Fibroblast of lung (primary cell): ENCODE data around the gene ATP6V0D1.

Experiments
- CTCF ChIP-seq, 2 donors: IDR thresholded peaks in 1 of 2; conservative IDR thresholded peaks in 1 of 2; 1 replicate in 1 of 2; 2 replicates in 1 of 2; pipeline ENCODE4 v1.5.1; 2011 to 2012; ENCODE audit warnings: low read length in 2 of 2, control low read depth in 1 of 2, inconsistent platforms in 1 of 2, low read depth in 1 of 2, mild to moderate bottlenecking in 1 of 2
- EZH2 ChIP-seq: IDR thresholded peaks from 2 replicates; pipeline ENCODE4 v1.5.1; 2012; ENCODE audit warnings: low read length, control low read depth, mild to moderate bottlenecking; ENCODE audit errors: missing control alignments

GRCh38 chr16:67525176-67525860 is 44.4 kb upstream of the ATP6V0D1 start:
- TF ChIP-seq CTCF (conservative IDR thresholded peaks at IDR 0.05 in 1 of 2, IDR thresholded peaks at IDR 0.05 in 1 of 2; ENCODE audit: low read depth in 1 of 2, low read length in 2 of 2) (peak; percentile 13 to 16), EZH2 (no peak)
